CD4-positive, alpha-beta T cell treated with Interferon alpha-2 for 1 hour (primary cell): ENCODE results near the gene TULP3.

Experiments
- DNase-seq, 2 donors: peaks; one replicate each; pipeline ENCODE4 v3.0.0-alpha.2; 2020 to 2022

TULP3 gene

DNA sequence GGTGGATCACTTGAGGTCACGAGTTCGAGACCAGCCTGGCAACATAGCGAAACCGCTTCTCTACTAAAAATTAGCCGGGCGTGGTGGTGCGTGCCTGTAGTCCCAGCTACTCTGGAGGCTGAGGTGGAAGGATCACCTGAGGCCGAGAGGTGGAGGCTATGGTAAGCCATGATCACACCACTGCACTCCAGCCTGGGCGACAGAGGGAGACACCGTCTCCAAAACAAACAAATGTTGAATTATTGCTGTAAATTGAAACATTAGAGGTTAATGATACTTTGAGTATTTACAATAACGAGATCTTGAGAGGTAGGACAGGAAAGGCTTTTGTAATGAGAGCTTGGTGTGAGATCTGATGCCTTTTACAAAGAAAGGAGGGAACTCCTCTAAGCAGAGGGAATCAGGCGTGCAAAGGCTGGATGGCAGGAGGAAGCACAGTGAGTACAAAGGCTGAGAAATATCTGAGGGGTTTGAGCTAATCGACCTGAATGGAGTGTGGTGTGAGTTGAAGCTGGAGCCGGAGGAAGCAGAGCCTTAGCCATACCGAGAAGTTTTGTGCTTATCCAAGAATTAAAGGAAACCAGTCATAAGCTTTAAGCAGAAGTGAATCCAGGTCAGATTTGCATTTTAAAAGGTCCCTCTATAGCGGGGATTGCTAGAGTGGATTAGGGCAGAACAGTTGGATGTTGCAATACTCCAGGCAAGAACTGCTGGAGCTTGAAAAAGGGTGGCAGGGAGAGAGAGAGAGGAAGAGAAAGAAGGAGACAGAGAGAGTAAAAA is 12.5 kb upstream of the TULP3 start:
- peak in 1 of 2 donors; percentile 20 for DNase-seq

- DNase-seq: no peak
These were observed 10.8 kb upstream of the TULP3 start for GRCh38 chr12:2879853-2880252.

GRCh38 chr12:2884810-2885209 is 5.9 kb upstream of the TULP3 start:
- DNase-seq: no peak

DNA sequence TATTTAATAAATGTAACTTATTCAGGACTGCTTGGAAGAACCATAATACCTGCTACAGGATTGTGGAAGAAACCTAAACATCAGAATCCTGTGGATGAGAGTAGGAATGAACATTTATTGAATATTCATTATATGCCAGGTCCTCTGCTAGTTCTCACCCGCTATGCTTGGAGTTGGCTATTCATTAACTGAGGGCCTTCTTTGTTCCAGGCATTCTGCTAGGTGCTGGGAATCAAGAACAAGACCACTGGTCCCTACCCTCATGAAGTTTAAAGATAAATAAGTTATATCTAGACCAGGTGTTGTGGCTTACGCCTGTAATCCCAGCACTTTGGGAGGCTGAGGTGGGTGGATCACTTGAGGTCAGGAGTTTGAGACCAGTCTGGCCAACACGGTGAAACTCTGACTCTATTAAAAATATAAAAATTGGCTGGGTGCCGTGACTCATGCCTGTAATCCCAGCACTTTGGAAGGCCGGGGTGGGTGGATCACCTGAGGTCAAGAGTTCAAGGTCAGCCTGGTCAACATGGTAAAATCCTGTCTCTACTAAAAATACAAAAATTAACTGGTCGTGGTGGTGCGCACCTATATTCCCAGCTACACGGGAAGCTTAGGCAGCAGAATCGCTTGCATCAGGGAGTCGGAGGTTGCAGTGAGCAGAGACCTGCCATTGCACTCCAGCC is 3.8 kb upstream of the TULP3 start:
- DNase-seq: no peak

- no peak for DNase-seq
These were observed 697 bp upstream of the TULP3 start for GRCh38 chr12:2890001-2890387.

GRCh38 chr12:2891240-2892053 is 756 bp downstream of the TULP3 start:
- DNase-seq: no peak

- no peak for DNase-seq
These were observed 1.6 kb downstream of the TULP3 start for GRCh38 chr12:2892246-2892645.

GRCh38 chr12:2893007-2893406 is 2.3 kb downstream of the TULP3 start:
- no peak for DNase-seq

- DNase-seq: no peak
These were observed 4.4 kb downstream of the TULP3 start for GRCh38 chr12:2895051-2895451.

DNA sequence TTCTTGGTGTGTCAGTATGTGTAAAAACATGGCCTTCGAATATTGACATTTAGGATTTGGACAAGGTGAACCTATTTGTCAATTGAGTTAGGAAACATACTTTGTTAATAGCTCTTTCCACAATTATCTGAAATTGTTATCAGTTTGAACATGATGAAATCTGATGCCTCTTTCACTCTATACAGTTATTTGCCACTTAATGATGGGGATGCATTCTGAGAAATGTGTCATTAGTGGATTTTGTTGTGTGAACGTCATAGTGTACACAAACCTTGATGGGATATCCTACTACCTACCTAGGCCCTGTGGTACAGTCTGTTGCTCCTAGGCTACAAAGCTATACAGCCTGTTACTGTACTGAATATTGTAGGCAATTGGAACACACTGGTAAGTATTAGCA is 4.8 kb downstream of the TULP3 start:
- DNase-seq: no peak

DNA sequence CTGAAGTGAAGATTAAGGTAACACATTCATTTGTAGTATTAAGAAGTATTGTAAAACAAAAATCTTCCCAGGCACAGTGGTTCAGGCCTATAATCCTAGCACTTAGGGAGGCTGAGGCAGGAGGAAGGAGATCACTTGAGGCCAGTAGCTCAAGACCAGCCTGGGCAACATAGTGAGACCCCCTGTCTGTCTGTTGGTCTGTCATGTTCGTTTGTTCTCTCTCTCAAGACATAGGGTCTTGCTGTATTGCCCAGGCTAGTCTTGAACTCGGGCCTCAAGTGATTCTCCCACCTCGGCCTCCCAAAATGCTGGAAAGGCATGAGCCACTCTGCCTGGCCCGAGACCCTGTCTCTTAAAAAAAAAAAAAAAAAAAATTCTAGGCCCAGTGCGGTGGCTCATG is 6.7 kb downstream of the TULP3 start:
- DNase-seq: no peak

- DNase-seq: no peak
These were observed 10.0 kb downstream of the TULP3 start for GRCh38 chr12:2900642-2901041.

DNA sequence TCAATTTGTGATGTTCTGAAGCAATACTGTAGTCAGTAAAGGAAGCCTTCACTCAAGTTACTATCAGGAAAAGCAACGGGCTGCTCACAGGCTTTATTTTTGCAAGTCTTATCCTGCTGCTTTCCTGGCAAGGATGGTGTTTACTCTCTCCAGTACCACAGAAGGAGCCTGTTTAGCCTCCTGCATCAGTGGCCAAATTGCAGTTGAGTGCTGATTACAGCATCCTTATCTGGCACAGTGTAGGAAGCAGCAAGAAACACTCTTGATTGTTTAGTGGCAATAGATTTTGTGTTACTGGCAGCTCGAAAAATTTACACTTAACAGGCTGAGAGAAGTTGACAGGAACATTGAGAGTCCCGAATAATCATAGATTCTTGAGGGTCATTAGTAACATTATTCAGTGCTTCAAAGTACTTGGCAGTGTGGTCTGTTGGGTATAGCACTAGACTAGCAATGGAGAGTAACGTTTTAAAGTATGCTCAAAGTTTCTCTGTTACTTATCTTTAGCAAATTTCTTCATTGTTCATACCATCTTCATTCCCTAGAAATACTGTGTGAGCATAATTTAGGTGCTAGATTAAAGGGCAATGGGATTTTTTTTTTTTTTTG is 11.7 kb downstream of the TULP3 start:
- no peak for DNase-seq

DNA sequence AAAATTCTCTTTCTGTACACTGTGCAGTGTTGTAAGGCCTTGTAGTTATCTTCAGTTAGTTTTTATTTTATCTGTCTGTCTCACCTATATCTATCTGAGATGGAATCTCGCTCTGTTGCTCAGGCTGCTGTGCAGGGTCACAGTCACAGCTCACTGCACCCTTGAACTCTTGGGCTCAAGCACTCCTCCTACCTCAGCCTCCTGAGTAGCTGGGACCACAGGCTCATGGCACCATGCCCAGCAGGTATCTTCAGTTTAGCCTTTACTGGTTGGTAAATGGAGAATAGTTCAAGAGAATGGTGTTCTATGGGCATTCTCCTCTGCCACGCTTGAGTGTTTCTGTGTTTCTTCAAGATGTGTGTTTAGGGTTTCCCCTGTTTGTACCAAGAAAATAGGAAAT is 13.6 kb downstream of the TULP3 start:
- DNase-seq: no peak

GRCh38 chr12:2912216-2912575 is 21.5 kb downstream of the TULP3 start:
- DNase-seq: no peak

GRCh38 chr12:2919249-2919648 is 28.6 kb downstream of the TULP3 start:
- no peak for DNase-seq

- DNase-seq: no peak
These were observed 31.6 kb downstream of the TULP3 start for GRCh38 chr12:2922329-2922728.

GRCh38 chr12:2923057-2923456 is 32.4 kb downstream of the TULP3 start:
- DNase-seq: no peak

DNA sequence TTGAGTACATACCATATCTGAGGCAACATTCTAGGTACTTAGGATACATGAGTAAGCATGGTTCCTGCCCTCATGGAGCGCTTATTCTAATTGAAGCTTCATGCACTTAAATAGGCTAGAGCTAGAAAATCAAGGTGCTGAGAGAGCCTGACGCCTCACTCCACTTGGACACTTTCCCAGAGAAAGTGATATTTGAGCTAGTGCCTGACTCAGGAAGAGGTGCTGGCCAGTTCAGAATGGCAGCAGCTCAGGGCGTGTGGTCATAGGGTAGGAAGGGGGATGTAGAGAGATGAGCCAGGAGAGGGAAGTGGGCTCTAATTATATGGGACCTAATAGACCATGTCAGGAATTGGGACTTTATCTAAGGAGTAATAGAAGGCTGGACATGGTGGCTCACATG is 33.3 kb downstream of the TULP3 start:
- DNase-seq: no peak

DNA sequence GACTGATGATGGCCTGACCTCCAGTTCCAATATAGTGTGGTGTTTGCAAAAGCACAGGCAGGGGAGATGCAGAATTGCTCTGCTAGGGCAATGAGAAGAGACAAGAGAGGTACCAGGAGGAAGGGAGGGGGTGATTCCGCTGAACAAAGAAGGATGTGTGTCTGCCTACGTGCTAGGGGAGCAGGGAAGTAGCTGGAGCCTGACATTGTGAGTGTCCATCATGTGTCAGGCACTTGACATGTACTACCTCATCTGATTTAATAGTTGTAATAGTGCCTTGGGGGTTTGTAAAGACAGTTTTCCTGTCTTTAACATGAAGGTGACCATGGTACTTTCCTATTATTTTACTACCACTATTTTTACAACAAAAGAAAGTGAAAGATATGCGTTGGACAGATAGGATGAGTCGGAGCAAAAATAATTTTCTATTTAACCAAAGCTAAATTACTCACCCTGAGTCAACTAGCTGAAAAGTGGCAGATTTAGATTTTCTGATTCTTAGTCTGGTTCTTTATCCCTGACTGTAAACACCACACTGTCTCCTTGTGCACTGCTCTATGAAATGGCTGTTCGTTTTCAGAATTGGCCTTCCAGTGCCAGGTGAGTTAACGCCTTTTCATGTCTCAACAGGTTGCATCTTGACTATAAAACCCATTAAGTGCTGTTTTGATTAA is 34.8 kb downstream of the TULP3 start:
- no peak for DNase-seq

DNA sequence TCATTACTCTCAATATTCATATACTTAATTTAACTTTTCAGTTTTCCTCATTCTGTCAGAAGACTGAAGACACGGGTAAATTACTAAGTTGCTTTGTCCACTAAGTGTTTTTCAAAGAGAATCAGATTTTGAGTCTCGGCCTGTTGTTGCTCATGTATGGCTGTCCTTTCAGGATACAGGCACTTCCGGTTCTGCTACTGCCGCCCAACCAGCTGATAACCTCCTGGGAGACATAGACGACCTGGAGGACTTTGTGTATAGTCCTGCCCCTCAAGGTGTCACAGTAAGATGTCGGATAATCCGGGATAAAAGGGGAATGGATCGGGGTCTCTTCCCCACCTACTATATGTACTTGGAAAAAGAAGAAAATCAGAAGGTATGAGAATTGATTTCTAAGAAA is 40.2 kb downstream of the TULP3 start:
- DNase-seq: no peak

GRCh38 chr12:2933586-2933985 is 42.9 kb downstream of the TULP3 start:
- DNase-seq: no peak

- no peak for DNase-seq
These were observed 43.7 kb downstream of the TULP3 start for GRCh38 chr12:2934371-2934770.
